Left hindlimb (tissue), 1 donor: ENCODE results near the gene SMYD3.
"Not testable (repeated sequence)": the region's sequence is repeated elsewhere in the genome, so short reads cannot be mapped to it uniquely, and the experiment has no call there.

ENCODE experiments used
- DNase-seq: peaks from one replicate; pipeline ENCODE4 v3.0.0-alpha.2; 2018

SMYD3 gene

GRCh38 chr1:246086191-246086590 lies 420.9 kb downstream of the SMYD3 start:
- no peak for DNase-seq

GRCh38 chr1:246083416-246083815 lies 423.7 kb downstream of the SMYD3 start:
- DNase-seq = no peak

GRCh38 chr1:246081856-246082668 lies 425.0 kb downstream of the SMYD3 start:
- DNase-seq = no peak

- no peak for DNase-seq
These were observed 425.9 kb downstream of the SMYD3 start for GRCh38 chr1:246081138-246081702.

GRCh38 chr1:246080031-246080430 lies 427.0 kb downstream of the SMYD3 start:
- no peak for DNase-seq

DNA sequence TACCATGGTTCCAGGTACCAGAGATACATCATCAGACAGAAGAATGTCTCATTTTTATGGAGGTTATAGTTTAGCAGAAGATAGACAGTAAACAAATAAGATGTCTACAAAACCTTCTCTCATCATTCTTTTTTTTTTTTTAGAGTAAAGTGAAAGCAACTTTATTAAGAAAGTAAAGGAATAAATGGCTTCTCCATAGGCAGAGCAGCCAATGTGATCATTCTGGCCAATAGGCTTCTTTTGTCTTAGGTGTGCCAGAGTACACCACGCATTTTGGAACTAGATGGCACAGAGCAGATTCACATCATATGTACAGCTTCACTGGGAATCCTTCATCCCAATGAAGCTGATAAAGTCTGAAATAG lies 428.2 kb downstream of the SMYD3 start:
- DNase-seq = no peak

DNA sequence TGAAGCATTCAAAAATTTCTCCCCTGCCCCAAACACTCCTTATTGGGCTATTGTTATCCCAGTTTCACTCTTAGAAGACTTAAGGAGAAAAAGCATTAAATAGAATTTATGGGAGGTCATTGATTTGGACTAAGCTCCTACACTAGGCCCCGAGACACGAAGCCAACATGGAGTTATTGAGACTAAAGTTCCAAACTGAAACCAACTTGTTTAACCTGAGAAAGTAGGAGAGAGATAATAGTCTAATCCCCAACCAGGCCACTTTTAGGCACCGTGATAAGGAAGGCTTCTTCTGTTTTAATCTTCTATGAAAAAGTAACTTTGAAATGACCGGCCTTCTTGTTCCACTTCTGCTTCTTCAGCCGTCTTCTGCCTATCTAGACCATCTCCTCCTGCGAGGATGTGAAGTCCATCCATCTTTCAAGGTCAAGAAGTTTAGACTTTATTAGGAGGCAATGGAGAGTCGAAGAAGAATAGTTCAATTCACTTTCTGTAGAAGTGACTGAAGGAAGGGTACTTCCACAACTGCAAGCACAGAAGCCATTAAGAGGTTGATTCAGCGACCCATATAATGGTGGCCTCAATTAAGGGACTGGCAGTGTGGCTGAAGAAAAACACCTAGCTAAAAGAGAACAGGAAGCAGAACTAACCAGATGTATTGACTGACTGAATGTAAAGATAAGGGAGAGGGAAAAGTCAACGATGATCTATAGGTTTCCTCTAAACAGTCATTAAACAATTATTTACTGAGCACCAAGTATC lies 428.8 kb downstream of the SMYD3 start:
- DNase-seq = no peak

DNA sequence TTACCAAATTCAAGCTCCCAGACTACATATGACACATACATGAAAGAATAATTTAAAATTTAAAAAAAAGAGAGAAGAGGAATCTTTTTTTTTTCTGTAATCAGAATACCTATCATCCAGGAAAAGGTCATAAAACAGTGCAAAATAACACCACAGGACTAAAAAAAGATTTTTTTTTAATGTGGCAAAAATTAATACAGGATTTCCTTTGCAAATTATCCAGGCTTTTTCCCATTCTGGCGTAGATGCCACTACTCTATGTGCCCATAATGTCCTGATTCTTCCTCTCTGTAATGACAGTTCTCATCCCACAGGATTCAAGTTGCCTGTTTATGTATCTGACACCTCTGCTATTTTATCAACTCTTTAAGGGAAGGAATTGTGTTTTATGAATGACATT lies 429.6 kb downstream of the SMYD3 start:
- no peak for DNase-seq

DNA sequence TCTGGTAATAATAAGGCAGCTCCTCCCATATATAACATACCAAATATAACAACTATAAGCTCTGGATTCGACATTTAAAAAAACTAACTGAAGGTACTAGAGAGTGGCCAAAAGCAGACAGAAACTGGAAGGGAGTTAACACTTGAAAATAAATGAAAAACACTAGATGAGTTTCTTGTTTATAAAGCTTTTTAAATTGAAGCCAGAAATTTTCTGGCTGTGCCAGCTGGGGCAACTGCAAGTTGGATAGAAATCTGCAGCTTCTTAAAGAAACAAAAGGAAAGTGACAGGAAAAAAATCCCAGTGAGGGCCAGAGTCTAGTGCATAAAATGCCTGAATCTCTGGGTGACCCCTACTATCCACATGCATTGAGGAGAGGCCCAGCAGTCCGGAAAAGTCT lies 432.7 kb downstream of the SMYD3 start:
- no peak for DNase-seq

DNA sequence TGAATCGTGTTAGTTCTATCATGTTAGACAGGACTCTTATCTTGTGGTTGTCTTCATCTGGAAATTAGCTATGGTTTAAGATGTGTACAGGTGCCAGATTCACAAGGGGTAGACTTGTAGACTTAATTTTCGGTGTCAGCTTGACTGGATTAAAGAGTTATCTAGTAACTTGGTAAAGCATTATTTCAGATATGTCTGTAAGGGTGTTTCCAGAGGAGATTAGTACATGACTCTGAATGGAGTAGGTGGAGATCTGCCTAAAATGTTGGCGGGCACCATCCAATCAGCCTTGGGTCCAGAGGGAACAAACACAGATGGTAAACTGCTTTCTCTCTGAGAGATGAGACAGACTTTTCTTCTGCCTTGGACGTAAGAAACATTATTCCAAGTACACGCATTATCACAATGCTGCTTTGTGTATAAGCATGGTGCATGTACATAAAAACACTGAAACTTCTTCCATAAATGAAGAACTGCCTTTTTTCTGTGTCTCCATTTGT lies 434.6 kb downstream of the SMYD3 start:
- DNase-seq = no peak

DNA sequence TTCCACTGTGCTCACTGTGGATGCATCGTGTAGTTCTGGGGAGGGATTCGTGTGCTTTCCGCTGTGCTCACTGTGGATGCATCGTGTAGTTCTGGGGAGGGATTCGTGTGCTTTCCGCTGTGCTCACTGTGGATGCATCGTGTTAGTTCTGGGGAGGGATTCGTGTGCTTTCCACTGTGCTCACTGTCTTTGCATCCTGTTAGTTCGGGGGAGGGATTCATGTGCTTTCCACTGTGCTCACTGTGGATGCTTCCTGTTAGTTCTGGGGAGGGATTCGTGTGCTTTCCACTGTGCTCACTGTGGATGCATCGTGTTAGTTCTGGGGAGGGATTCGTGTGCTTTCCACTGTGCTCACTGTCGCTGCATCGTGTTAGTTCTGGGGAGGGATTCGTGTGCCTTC lies 435.1 kb downstream of the SMYD3 start:
- not testable (repeated sequence) for DNase-seq

DNA sequence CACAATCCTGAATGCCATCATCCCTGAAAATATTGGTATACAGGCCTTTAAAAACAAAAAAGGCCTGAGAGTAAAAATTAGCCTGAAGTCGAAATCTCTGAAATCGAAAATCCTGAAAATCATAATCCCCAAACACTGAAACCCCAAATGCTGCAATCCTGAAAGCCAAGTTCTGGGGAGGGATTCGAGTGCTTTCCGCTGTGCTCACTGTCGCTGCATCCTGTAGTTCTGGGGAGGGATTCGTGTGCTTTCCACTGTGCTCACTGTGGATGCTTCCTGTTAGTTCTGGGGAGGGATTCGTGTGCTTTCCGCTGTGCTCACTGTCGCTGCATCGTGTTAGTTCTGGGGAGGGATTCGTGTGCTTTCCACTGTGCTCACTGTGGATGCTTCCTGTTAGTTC lies 435.5 kb downstream of the SMYD3 start:
- DNase-seq = not testable (repeated sequence)

DNA sequence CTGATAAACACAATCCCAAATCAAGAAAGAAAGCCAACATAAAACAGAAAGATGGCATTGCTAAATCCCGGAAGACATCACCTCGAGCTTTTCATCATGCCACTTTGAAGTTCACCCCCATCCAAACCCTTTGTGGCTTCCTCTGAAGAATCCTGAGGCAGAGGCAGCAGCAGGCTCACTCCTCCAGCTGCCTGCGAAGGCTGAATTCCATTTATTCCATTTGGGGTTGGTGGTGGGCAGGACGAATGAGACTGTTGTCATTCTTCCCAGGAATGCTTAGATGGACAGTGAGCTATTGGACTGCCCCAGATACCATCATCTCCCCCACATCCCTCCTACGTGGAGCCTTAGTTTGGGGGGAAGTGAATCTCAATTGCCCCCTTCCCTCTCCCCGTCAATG lies 437.5 kb downstream of the SMYD3 start:
- no peak for DNase-seq

DNA sequence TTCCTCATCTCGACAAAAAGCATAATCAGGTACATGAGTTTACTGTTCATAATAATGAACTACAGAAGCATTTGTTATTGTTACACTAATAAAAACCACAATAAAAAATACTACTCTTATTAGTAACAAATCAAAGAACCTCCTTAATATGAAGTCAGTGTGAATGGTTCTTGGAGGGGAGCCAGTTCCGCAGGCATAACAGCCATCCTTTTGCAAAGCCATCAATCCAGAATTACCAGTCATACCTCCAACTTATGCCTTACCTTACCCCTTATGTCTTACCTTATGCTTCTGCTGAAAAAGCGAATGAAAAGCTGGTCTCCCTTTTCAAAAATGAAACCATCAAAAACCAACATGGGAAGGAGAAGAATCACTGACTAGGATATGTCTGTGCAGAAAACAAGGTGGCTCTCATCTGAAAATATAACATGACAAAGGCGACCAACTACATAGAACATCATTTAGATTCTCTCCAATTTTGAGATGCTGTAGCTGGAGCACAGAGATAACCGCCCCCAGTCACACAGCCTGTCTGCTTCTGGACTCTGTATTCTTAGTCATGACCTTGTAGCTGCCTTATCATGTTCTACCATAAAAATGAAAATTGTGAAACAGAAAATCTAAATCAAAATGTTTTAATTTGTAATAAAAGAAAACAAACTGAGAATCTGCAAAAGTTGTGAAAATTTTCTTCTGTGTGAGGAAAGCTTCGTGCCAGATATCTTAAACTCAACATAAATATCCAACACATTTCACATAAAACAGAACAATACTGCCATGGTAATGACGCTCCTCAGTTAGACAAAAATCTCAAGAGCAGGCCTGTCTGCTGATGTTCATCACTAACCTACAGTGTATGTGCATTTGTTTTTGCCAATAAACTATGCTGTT lies 438.2 kb downstream of the SMYD3 start:
- no peak for DNase-seq

GRCh38 chr1:246068217-246068512 lies 438.9 kb downstream of the SMYD3 start:
- DNase-seq = no peak

DNA sequence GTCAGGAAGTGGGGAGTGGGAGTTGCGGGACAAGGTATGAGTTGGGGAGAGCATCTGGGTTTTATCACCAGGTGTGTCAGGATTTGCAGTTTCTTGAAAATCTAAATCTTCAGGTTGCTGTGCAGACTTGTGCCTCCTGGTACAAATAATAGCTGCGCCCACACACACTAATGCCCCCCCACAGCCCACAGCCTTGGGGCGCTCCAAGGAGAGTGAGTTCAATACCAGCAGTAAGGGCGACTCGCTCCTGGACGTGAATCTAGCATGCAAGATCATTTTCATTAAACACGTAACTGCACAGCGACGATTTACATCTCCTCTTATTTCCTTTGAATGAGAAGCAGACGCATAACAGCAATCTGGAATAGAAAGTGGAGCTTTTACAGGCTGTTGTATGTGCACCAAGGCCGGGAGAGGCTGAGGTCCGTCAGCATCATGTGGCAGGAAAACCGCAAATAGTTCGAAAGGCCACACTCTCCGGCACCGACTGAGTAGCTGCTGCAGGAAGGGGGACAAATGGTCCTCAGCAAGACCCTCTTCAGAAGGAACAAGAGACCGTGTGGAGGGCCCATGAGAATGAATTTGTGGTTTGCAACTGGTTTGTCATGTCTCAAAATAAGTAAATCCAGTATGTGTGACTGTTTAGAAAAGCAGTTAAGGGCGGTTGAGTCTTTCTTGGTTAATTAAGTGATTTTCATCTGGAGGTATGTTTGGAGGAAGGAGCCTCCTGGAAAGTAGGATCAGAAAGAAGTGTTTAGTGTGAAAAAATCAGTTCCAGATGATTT lies 439.5 kb downstream of the SMYD3 start:
- DNase-seq = peak; percentile 34

GRCh38 chr1:246066573-246066972 lies 440.5 kb downstream of the SMYD3 start:
- no peak for DNase-seq

DNA sequence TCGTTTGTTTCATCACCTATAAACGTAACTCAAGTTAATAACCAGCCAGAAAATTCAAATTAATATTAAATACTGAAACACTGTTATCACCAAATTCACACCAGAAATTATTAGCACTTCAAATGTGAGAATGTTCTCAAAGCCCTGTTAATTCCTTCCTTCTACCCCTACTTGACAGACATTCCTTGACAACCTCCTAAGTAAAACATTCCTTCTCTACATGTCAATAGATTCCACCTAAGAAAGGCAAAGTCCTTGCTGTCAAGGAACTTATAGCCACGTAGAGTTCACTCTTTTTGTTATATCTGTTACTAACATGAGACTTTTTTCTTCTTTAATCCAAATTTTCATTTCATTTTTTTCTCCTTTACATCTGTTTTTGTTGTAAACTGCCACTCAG lies 441.5 kb downstream of the SMYD3 start:
- DNase-seq = no peak

- DNase-seq = no peak
These were observed 442.2 kb downstream of the SMYD3 start for GRCh38 chr1:246064891-246065290.

GRCh38 chr1:246063013-246063616 lies 444.0 kb downstream of the SMYD3 start:
- no peak for DNase-seq

DNA sequence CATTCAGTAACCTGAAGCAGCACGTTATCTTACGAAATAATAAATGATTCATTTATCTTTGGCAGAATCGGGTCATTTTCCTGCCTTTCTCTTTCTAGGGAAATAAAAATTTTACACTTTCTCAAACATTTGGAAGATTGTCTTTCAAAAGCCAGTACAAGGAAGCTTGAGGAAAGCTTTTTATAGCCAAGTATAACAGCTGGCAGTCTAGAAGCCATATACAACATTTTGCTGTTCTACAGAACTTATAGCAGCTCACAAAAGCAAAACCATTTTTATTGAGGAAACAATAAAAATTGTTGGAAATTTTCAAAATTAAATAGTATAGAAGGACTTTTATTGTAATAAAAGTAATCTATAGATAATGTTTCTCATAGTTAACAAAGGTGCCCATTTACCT lies 448.6 kb downstream of the SMYD3 start:
- no peak for DNase-seq

GRCh38 chr1:246052603-246053002 lies 454.5 kb downstream of the SMYD3 start:
- DNase-seq = no peak
